GM12878 (cell line): ENCODE measurements around the gene MGAT4C. TPM values are rescaled to one million over a fixed set of nuclear protein-coding genes. Genes with fewer than 3 reads are reported as not detected.

Source experiments
- ATAC-seq: fragments of 200-7000 bp; cut with Tn5 transposase; 3 replicates; pipeline ENCODE4 v1.9.1; 2020; ENCODE audit warnings: mild to moderate bottlenecking, moderate library complexity
- BruUV-seq: library from RNA; stranded (reverse); fragments of 400-500 nt; replicated peaks from 2 replicates; lab custom pipeline; 2021; lab: Mats Ljungman, UMichigan
- CTCF ChIA-PET: fragments of 300-600 bp; sonication (Branson Sonifier 250); formaldehyde crosslinking; extraction: SDS; loops from one replicate; lab custom pipeline; 2021; ENCODE audit warnings: inconsistent platforms; lab: Yijun Ruan, JAX
- POLR2A ChIA-PET: fragments of 350-600 bp; formaldehyde crosslinking; extraction: SDS; loops from one replicate; lab custom pipeline; 2021; ENCODE audit warnings: inconsistent platforms; lab: Charles Lee
- RAD21 ChIA-PET: fragments of 300-600 bp; sonication (Branson Sonifier 250); formaldehyde crosslinking; loops from one replicate; lab custom pipeline; 2023; ENCODE audit warnings: antibody characterized with exemption; ENCODE audit not compliant: unreplicated experiment; lab: Charles Lee
- SMC1A ChIA-PET: fragments of 300-600 bp; sonication (Branson Sonifier 250); formaldehyde crosslinking; loops from one replicate; lab custom pipeline; 2023; ENCODE audit not compliant: unreplicated experiment, uncharacterized antibody; lab: Charles Lee
- DNase-seq: peaks from one replicate; pipeline ENCODE4 v3.0.0-alpha.2; 2011; ENCODE audit warnings: low read depth, low spot score
- FAIRE-seq: peaks from 3 replicates; lab custom pipeline; 2011; peaks lifted over from hg19 to GRCh38; lab: Jason Lieb, UNC
- H2AFZ ChIP-seq: 2 replicates; pipeline ENCODE4 v1.6.0; 2011; ENCODE audit warnings: low read depth, low read length, control low read depth; ENCODE audit not compliant: control insufficient read depth
- H3K27ac ChIP-seq: 2 replicates; pipeline ENCODE4 v1.5.1; 2011; ENCODE audit warnings: control low read depth; ENCODE audit not compliant: control insufficient read depth, insufficient read depth
- H3K27me3 ChIP-seq, 2 experiments: replicated peaks in 1 of 2; 2 replicates each; pipeline versions ENCODE4 v1.6.0 to v1.6.1; 2011; ENCODE audit warnings: low read length in 1 of 2; ENCODE audit not compliant: control insufficient read depth in 2 of 2, insufficient read depth in 2 of 2
- H3K36me3 ChIP-seq, 2 experiments: 2 replicates each; pipeline ENCODE4 v1.5.1; 2011; ENCODE audit warnings: low read length in 1 of 2; ENCODE audit not compliant: control insufficient read depth in 2 of 2, insufficient read depth in 2 of 2
- H3K4me1 ChIP-seq: 2 replicates; pipeline ENCODE4 v1.6.1; 2011; ENCODE audit warnings: mild to moderate bottlenecking, low read length, moderate library complexity, mixed read lengths; ENCODE audit not compliant: control insufficient read depth, insufficient read depth
- H3K4me2 ChIP-seq: 2 replicates; pipeline ENCODE4 v1.6.0; 2011; ENCODE audit warnings: control low read depth; ENCODE audit not compliant: control insufficient read depth, insufficient read depth
- H3K4me3 ChIP-seq: fragments of 200-600 bp; sonication (generic); 2 replicates; pipeline ENCODE4 v1.5.1; 2016
- H3K79me2 ChIP-seq: 2 replicates; pipeline ENCODE4 v1.6.0; 2011; ENCODE audit warnings: low read length; ENCODE audit not compliant: control insufficient read depth, insufficient read depth
- H3K9ac ChIP-seq: 2 replicates; pipeline ENCODE4 v1.8.0; 2011; ENCODE audit warnings: low read length, control low read depth, mixed read lengths; ENCODE audit not compliant: control insufficient read depth, insufficient read depth
- H3K9me3 ChIP-seq: replicated peaks from 3 replicates; pipeline ENCODE4 v1.5.1; 2011; ENCODE audit warnings: mild to moderate bottlenecking, low read length; ENCODE audit not compliant: control insufficient read depth, insufficient read depth
- H4K20me1 ChIP-seq: 2 replicates; pipeline ENCODE4 v1.6.0; 2011; ENCODE audit not compliant: control insufficient read depth, insufficient read depth
- CEBPB ChIP-seq, 2 experiments: fragments of 150-350 bp in 1 of 2; IDR thresholded peaks; 2 replicates each; pipeline ENCODE4 v1.6.1; 2012 to 2014; ENCODE audit warnings: low read depth in 2 of 2, low read length in 2 of 2, borderline replicate concordance in 1 of 2, inconsistent platforms in 1 of 2
- CTCF ChIP-seq, 3 experiments: IDR thresholded peaks in 2 of 3; conservative IDR thresholded peaks in 1 of 3; 2 replicates each; pipeline ENCODE4 v1.5.1; 2011; ENCODE audit warnings: low read depth in 3 of 3, low read length in 3 of 3, mild to moderate bottlenecking in 3 of 3, control low read depth in 2 of 3, moderate library complexity in 2 of 3, inconsistent platforms in 1 of 3, mixed read lengths in 1 of 3; ENCODE audit not compliant: control insufficient read depth in 2 of 3, insufficient read depth in 1 of 3; ENCODE audit errors: extremely low read depth in 1 of 3
- EZH2 ChIP-seq: IDR thresholded peaks from 2 replicates; pipeline ENCODE4 v1.6.1; 2012; ENCODE audit warnings: low read depth, mild to moderate bottlenecking, control low read depth, inconsistent platforms, low read length, borderline replicate concordance; ENCODE audit not compliant: control insufficient read depth
- IKZF2 ChIP-seq, 2 experiments: fragments of 450-650 bp; IDR thresholded peaks; 2 replicates each; pipeline ENCODE4 v1.6.1; 2017; ENCODE audit warnings: mild to moderate bottlenecking in 2 of 2, moderate library complexity in 2 of 2
- JUNB ChIP-seq: IDR thresholded peaks from 2 replicates; pipeline ENCODE4 v1.6.1; 2016; ENCODE audit warnings: antibody characterized with exemption, mild to moderate bottlenecking
- NKRF ChIP-seq: fragments of 450-650 bp; conservative IDR thresholded peaks from 2 replicates; pipeline ENCODE4 v1.6.1; 2017; ENCODE audit warnings: mild to moderate bottlenecking, moderate library complexity
- POLR2A ChIP-seq: IDR thresholded peaks from 2 replicates; pipeline ENCODE4 v1.6.1; 2011; ENCODE audit warnings: low read depth, mild to moderate bottlenecking, low read length
- SMC3 ChIP-seq: IDR thresholded peaks from 2 replicates; pipeline ENCODE4 v1.6.1; 2011; ENCODE audit warnings: low read length, improper control_type of control experiment, borderline replicate concordance
- SUPT20H ChIP-seq: IDR thresholded peaks from 2 replicates; pipeline ENCODE4 v1.6.1; 2011; ENCODE audit warnings: low read depth, mild to moderate bottlenecking, low read length, moderate library complexity, borderline replicate concordance; ENCODE audit not compliant: control insufficient read depth
- USF2 ChIP-seq: IDR thresholded peaks from 2 replicates; pipeline ENCODE4 v1.6.1; 2011; ENCODE audit warnings: low read depth, low read length, improper control_type of control experiment, borderline replicate concordance
- YBX1 ChIP-seq: fragments of 450-650 bp; IDR thresholded peaks from 2 replicates; pipeline ENCODE4 v1.6.1; 2016; ENCODE audit warnings: antibody characterized with exemption
- in situ Hi-C: fragments of 300-500 bp; cut with MboI; formaldehyde crosslinking; loops from 9 replicates; pipeline ENCODE4 v1.14.3; 2018; ENCODE audit warnings: mixed read lengths
- intact Hi-C: fragments of 100-400 bp; cut with micrococcal nuclease; formaldehyde crosslinking; loops from one replicate; pipeline ENCODE4 v1.14.2; 2022; ENCODE audit not compliant: unreplicated experiment
- polyA plus RNA-seq, 11 experiments: library from polyadenylated mRNA; depleted of rRNA in 4 of 11; unstranded in 6 of 11; stranded (reverse) in 5 of 11; fragments of >200 nt; fragmentation: Nextera tagmentation in 4 of 11; fragmentation: Illumina TruSeq in 1 of 11; extraction: Ambion mirVana in 4 of 11; extraction: Trizol in 1 of 11; gene quantifications; 1 replicate in 1 of 11; 2 replicates in 10 of 11; pipeline versions ENCODE4 v1.2.1 to v1.2.3, GENCODE V29; 2011 to 2016; ENCODE audit warnings: inconsistent platforms in 2 of 11, missing spikeins in 2 of 11, low read depth in 1 of 11
- total RNA-seq, 4 experiments: library from RNA; depleted of rRNA in 3 of 4; stranded (reverse); fragments of >200 nt in 3 of 4; fragmentation: Illumina TruSeq in 1 of 4; extraction: Trizol in 1 of 4; gene quantifications; 2 replicates each; pipeline versions ENCODE4 v1.2.1 to v1.2.3, GENCODE V29; 2013 to 2021

The MGAT4C gene
- total and polyA plus RNA-seq, 10 of the 15 experiments (the other 5 are each of a cell fraction or from before 2014, with no cell fraction given), result not detected

- no peaks in the 10 kb centered on the region for H3K9me3 ChIP-seq
- no peaks in the 10 kb centered on the region for H3K36me3 ChIP-seq
- BruUV-seq, result no TSS peak
- no peak for TF ChIP-seq JUNB
- no peak for TF ChIP-seq USF2
- no peak for TF ChIP-seq IKZF2 (IDR thresholded peaks at IDR 0.05)
- TF ChIP-seq POLR2A, result no peak
- no peak for TF ChIP-seq SMC3
- no peak for TF ChIP-seq CEBPB (IDR thresholded peaks at IDR 0.05; ENCODE audit: borderline replicate concordance in 1 of 2, low read depth in 2 of 2, low read length in 2 of 2)
- no peak for TF ChIP-seq SUPT20H
- TF ChIP-seq YBX1, result no peak
- TF ChIP-seq CTCF (IDR thresholded peaks at IDR 0.05 in 2 of 3, conservative IDR thresholded peaks at IDR 0.05 in 1 of 3; ENCODE audit: control insufficient read depth in 2 of 3, extremely low read depth in 1 of 3, insufficient read depth in 1 of 3, low read depth in 3 of 3, low read length in 3 of 3), result no peak
- TF ChIP-seq NKRF, result no peak
- no peak for TF ChIP-seq EZH2
- no peak overlapping the region for H2AFZ ChIP-seq
- ATAC-seq (no peak), DNase-seq (no peak), FAIRE-seq (no peak)
- H3K79me2 ChIP-seq, result no peaks in the 10 kb centered on the region
- intact Hi-C loops (no loop called here), in situ Hi-C loops (no loop called here)
- no peak overlapping the region for H3K4me3 ChIP-seq
- H3K9ac ChIP-seq, result no peak overlapping the region
- no peaks in the 10 kb centered on the region for H4K20me1 ChIP-seq
- ChIA-PET CTCF (no interaction called here), RAD21 (no interaction called here), POLR2A (no interaction called here), SMC1A (no interaction called here)
- no peak overlapping the region for H3K27ac ChIP-seq
- no peak overlapping the region for H3K4me2 ChIP-seq
- no peaks in the 10 kb centered on the region for H3K4me1 ChIP-seq
- H3K27me3 ChIP-seq, result no peaks in the 10 kb centered on the region
Measured at GRCh38 chr12:86247871-86248270, 8.3 kb downstream of the MGAT4C start.
